Measurements from ENCODE around the gene LRFN4.

DNA sequence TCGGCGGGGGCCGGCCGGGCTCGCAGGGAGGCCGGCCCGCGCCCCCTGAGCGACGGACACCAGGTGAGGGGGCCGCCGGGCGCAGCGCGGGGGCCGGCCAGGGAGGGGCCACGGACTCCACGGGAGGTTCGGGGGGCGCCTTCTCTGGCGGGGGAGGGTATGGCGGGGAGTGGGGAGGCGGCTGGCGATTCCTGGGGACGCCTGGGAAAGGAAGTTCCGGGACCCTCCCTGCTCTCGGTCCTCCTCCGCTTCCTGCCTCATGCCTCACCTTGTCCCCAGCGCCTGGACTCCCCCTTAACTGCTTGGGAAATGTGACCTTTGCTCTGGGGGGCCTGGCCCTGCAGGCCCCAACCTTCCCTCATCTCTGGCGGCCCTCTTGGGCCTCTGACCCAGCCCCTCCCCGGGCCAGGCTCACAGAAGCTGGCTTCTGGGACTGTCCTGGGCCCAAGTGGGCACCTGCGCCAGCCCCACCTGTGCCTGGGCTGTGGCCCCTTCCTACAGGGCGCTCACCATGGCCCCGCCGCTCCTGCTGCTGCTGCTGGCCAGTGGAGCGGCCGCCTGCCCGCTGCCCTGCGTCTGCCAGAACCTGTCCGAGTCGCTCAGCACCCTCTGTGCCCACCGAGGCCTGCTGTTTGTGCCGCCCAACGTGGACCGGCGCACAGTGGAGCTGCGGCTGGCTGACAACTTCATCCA, 516 bp downstream of the LRFN4 start:
- TF ChIP-seq POLR2AphosphoS5 (IDR thresholded peaks at IDR 0.05; ENCODE audit: low read depth, low read length) (no peak), POLR2A (IDR thresholded peaks at IDR 0.05; ENCODE audit: low read depth, low read length) (no peak), PAX5 (IDR thresholded peaks at IDR 0.05; ENCODE audit: insufficient read depth, low read length, severe bottlenecking) (no peak), SPI1 (IDR thresholded peaks at IDR 0.05; ENCODE audit: low read depth, low read length) (no peak)
